Neural cell (in vitro differentiated cells): Measurements from ENCODE around the gene ATP11A. TPM values are rescaled to one million over a fixed set of nuclear protein-coding genes. Genes with fewer than 3 reads are reported as not detected.

Source experiments
- H2AFZ ChIP-seq: fragments of 200-600, 300-800 bp; sonication (generic), shearing (Covaris generic); 2 replicates; pipeline ENCODE4 v1.6.0; 2014; ENCODE audit warnings: low read depth, mild to moderate bottlenecking, antibody characterized with exemption, low read length, moderate library complexity
- H3F3A ChIP-seq: fragments of 200-600 bp; shearing (Covaris generic); 2 replicates; pipeline ENCODE4 v1.6.1; 2016; ENCODE audit warnings: mild to moderate bottlenecking, moderate library complexity, mixed read lengths, antibody characterized with exemption, low read length; ENCODE audit not compliant: insufficient read depth, poor library complexity, severe bottlenecking
- H3K27ac ChIP-seq: fragments of 200-600, 300-800 bp; sonication (generic), shearing (Covaris generic); 2 replicates; pipeline ENCODE4 v1.5.1; 2014; ENCODE audit warnings: mild to moderate bottlenecking, low read length, moderate library complexity
- H3K27me3 ChIP-seq: fragments of 300-800, 200-600 bp; sonication (generic), shearing (Covaris generic); 2 replicates; pipeline ENCODE4 v1.6.0; 2014; ENCODE audit warnings: mild to moderate bottlenecking, low read depth, low read length, moderate library complexity; ENCODE audit not compliant: insufficient read depth
- H3K36me3 ChIP-seq: fragments of 300-800, 200-600 bp; sonication (generic), shearing (Covaris generic); 2 replicates; pipeline ENCODE4 v1.5.1; 2014; ENCODE audit warnings: mild to moderate bottlenecking, antibody characterized with exemption, low read length, moderate library complexity; ENCODE audit not compliant: insufficient read depth
- H3K4me2 ChIP-seq: fragments of 300-800, 200-600 bp; sonication (generic), shearing (Covaris generic); 2 replicates; pipeline ENCODE4 v1.6.0; 2014; ENCODE audit warnings: mild to moderate bottlenecking, low read length
- H3K4me3 ChIP-seq: fragments of 300-800, 200-600 bp; sonication (generic), shearing (Covaris generic); 2 replicates; pipeline ENCODE4 v1.5.1; 2014; ENCODE audit warnings: mild to moderate bottlenecking, low read length, moderate library complexity
- H3K79me2 ChIP-seq: fragments of 200-600 bp; shearing (Covaris generic); replicated peaks from 2 replicates; pipeline ENCODE4 v1.6.0; 2014; ENCODE audit warnings: mild to moderate bottlenecking, low read length, moderate library complexity; ENCODE audit not compliant: insufficient read depth
- H3K9ac ChIP-seq: fragments of 300-800, 200-600 bp; sonication (generic), shearing (Covaris generic); 2 replicates; pipeline ENCODE4 v1.6.1; 2016; ENCODE audit warnings: mild to moderate bottlenecking, low read length, mixed read lengths
- H3K9me2 ChIP-seq: fragments of 200-600 bp; shearing (Covaris generic); 2 replicates; pipeline ENCODE4 v1.6.1; 2016; ENCODE audit warnings: mild to moderate bottlenecking, low read length, mixed read lengths; ENCODE audit not compliant: insufficient read depth
- H3K9me3 ChIP-seq: fragments of 200-600, 300-800 bp; sonication (generic), shearing (Covaris generic); 2 replicates; pipeline ENCODE4 v1.6.1; 2016; ENCODE audit warnings: mild to moderate bottlenecking, mixed run types, low read length, moderate library complexity, mixed read lengths
- H4K20me1 ChIP-seq: fragments of 200-600 bp; shearing (Covaris generic); 2 replicates; pipeline ENCODE4 v1.6.1; 2016; ENCODE audit warnings: mild to moderate bottlenecking, mixed run types; ENCODE audit not compliant: insufficient read depth
- EP300 ChIP-seq: fragments of 450-650 bp; conservative IDR thresholded peaks from 2 replicates; pipeline ENCODE4 v1.6.1; 2014; ENCODE audit warnings: antibody characterized with exemption, mild to moderate bottlenecking, moderate library complexity; ENCODE audit not compliant: poor library complexity, severe bottlenecking
- EZH2 ChIP-seq: fragments of 200-600, 300-800 bp; shearing (Covaris generic), sonication (generic); IDR thresholded peaks from 2 replicates; pipeline ENCODE4 v1.6.1; 2014; ENCODE audit warnings: antibody characterized with exemption, low read length, borderline replicate concordance, mild to moderate bottlenecking; ENCODE audit not compliant: insufficient read depth, poor library complexity, severe bottlenecking
- RAD21 ChIP-seq: fragments of 450-650 bp; conservative IDR thresholded peaks from 2 replicates; pipeline ENCODE4 v1.6.1; 2014; ENCODE audit warnings: antibody characterized with exemption, mild to moderate bottlenecking, moderate library complexity
- SMC3 ChIP-seq: fragments of 450-650 bp; conservative IDR thresholded peaks from 2 replicates; pipeline ENCODE4 v1.6.1; 2014; ENCODE audit warnings: antibody characterized with exemption, mild to moderate bottlenecking, moderate library complexity; ENCODE audit not compliant: poor library complexity
- polyA plus RNA-seq: library from polyadenylated mRNA; depleted of rRNA; stranded (reverse); fragments of >200 nt; gene quantifications from 2 replicates; pipeline ENCODE4 v1.2.3, GENCODE V29; 2014
- TF ChIP-seq, protein P1 (sequence below): IDR thresholded peaks from 2 replicates; pipeline ENCODE4 v1.6.1; 2012; ENCODE audit warnings: borderline replicate concordance
- TF ChIP-seq, protein P2 (sequence below): fragments of 450-650 bp; IDR thresholded peaks from 2 replicates; pipeline ENCODE4 v1.5.1; 2014; ENCODE audit warnings: antibody characterized with exemption, mild to moderate bottlenecking, moderate library complexity; ENCODE audit not compliant: poor library complexity, severe bottlenecking

Gene ATP11A
- polyA plus RNA-seq, 1 donor from 2014 or later = 3.0 TPM

DNA sequence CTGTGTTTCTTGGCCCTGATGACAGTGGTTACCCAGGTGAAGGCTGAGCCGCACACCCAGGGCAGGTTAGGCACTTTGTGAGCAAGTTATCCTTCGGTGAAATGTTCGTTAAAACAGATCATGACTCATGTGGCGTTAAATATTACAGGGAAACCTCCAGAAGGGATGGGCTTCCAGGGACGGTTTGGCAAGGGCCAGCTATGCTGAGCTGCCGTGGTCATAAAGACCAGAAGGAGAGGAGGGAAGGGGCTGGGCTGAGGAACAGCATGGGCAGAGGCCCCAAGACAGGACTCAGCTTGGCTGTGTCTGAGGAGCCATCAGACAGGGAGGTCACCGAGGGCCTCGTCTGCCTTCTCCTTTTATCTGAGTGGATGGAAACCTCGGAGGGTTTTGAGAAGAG, 47.5 kb downstream of the ATP11A start:
- TF ChIP-seq, protein P1, sequence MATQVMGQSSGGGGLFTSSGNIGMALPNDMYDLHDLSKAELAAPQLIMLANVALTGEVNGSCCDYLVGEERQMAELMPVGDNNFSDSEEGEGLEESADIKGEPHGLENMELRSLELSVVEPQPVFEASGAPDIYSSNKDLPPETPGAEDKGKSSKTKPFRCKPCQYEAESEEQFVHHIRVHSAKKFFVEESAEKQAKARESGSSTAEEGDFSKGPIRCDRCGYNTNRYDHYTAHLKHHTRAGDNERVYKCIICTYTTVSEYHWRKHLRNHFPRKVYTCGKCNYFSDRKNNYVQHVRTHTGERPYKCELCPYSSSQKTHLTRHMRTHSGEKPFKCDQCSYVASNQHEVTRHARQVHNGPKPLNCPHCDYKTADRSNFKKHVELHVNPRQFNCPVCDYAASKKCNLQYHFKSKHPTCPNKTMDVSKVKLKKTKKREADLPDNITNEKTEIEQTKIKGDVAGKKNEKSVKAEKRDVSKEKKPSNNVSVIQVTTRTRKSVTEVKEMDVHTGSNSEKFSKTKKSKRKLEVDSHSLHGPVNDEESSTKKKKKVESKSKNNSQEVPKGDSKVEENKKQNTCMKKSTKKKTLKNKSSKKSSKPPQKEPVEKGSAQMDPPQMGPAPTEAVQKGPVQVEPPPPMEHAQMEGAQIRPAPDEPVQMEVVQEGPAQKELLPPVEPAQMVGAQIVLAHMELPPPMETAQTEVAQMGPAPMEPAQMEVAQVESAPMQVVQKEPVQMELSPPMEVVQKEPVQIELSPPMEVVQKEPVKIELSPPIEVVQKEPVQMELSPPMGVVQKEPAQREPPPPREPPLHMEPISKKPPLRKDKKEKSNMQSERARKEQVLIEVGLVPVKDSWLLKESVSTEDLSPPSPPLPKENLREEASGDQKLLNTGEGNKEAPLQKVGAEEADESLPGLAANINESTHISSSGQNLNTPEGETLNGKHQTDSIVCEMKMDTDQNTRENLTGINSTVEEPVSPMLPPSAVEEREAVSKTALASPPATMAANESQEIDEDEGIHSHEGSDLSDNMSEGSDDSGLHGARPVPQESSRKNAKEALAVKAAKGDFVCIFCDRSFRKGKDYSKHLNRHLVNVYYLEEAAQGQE = no peak
- TF ChIP-seq, protein P2, sequence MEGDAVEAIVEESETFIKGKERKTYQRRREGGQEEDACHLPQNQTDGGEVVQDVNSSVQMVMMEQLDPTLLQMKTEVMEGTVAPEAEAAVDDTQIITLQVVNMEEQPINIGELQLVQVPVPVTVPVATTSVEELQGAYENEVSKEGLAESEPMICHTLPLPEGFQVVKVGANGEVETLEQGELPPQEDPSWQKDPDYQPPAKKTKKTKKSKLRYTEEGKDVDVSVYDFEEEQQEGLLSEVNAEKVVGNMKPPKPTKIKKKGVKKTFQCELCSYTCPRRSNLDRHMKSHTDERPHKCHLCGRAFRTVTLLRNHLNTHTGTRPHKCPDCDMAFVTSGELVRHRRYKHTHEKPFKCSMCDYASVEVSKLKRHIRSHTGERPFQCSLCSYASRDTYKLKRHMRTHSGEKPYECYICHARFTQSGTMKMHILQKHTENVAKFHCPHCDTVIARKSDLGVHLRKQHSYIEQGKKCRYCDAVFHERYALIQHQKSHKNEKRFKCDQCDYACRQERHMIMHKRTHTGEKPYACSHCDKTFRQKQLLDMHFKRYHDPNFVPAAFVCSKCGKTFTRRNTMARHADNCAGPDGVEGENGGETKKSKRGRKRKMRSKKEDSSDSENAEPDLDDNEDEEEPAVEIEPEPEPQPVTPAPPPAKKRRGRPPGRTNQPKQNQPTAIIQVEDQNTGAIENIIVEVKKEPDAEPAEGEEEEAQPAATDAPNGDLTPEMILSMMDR = no peak
- no peak for TF ChIP-seq RAD21
- Histone ChIP-seq H3K9ac (no peak overlapping the region), H3F3A (peaks cover 5% of the 10 kb centered on the region), H4K20me1 (no peaks in the 10 kb centered on the region), H3K4me3 (no peak overlapping the region), H3K36me3 (no peaks in the 10 kb centered on the region), H3K9me3 (no peaks in the 10 kb centered on the region), H3K4me2 (no peak overlapping the region), H3K27me3 (no peaks in the 10 kb centered on the region), H3K9me2 (no peaks in the 10 kb centered on the region), H3K79me2 (no peaks in the 10 kb centered on the region), H2AFZ (no peak overlapping the region), H3K27ac (no peak overlapping the region)

DNA sequence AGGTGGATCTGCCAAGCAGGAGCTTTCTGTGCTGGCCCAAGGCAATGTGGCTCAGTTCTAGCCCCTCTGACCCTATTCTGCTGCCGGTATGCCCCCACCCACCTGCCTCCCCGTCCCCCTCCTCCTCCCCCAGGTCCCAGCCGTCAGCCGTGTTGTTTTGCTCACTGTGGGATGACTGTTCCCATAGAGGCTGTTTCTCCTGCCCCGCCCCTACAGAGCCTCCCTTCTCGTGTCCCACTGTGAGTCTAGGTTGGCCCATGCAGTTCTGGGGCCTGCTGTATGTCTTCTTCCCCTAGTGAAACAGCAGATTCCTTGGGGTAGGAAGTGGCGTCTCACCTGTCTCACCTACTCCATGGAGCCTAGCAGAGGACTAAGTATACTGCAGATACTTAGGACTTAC, 48.8 kb downstream of the ATP11A start:
- H4K20me1 ChIP-seq = no peaks in the 10 kb centered on the region
- no peaks in the 10 kb centered on the region for H3K79me2 ChIP-seq
- TF ChIP-seq, protein P1 = no peak
- no peak for TF ChIP-seq RAD21
- TF ChIP-seq EZH2 = no peak
- no peak for TF ChIP-seq EP300
- no peak for TF ChIP-seq SMC3
- H3K9me3 ChIP-seq = no peaks in the 10 kb centered on the region
- H3K27me3 ChIP-seq = no peaks in the 10 kb centered on the region
- no peak overlapping the region for H3K9ac ChIP-seq
- no peak overlapping the region for H3K27ac ChIP-seq
- no peak overlapping the region for H2AFZ ChIP-seq
- H3K9me2 ChIP-seq = no peaks in the 10 kb centered on the region
- H3F3A ChIP-seq = peaks cover 5% of the 10 kb centered on the region
- no peaks in the 10 kb centered on the region for H3K36me3 ChIP-seq
- H3K4me2 ChIP-seq = no peak overlapping the region
- H3K4me3 ChIP-seq = no peak overlapping the region
